Thyroid gland (tissue), 4 donors: ENCODE measurements around the gene CREBBP. TPM values are rescaled to one million over a fixed set of nuclear protein-coding genes. Genes with fewer than 3 reads are reported as not detected.
A peak's percentile ranks its signal among the peaks of the same experiment; 100 is the strongest.

Source experiments
- DNase-seq, 2 donors: peaks; one replicate each; pipeline ENCODE4 v3.0.0-alpha.2; 2019
- H3K27ac ChIP-seq, 3 donors: fragments of 200-600 bp; sonication (generic); 1 replicate in 2 of 3; 2 replicates in 1 of 3; pipeline ENCODE4 v1.5.1; 2016 to 2019; ENCODE audit warnings: mild to moderate bottlenecking in 1 of 3, moderate library complexity in 1 of 3
- H3K27me3 ChIP-seq: fragments of 200-600 bp; sonication (generic); one replicate; pipeline ENCODE4 v1.5.1; 2019
- H3K36me3 ChIP-seq, 2 donors: fragments of 200-600 bp; sonication (generic); one replicate each; pipeline ENCODE4 v1.5.1; 2016 to 2019
- H3K4me1 ChIP-seq, 2 donors: fragments of 200-600 bp; sonication (generic); one replicate each; pipeline ENCODE4 v1.5.1; 2017 to 2019
- H3K4me3 ChIP-seq, 3 donors: fragments of 200-600 bp; sonication (generic); replicated peaks in 1 of 3; 1 replicate in 2 of 3; 2 replicates in 1 of 3; pipeline ENCODE4 v1.5.1; 2016; ENCODE audit warnings: mild to moderate bottlenecking in 1 of 3
- H3K9me3 ChIP-seq: fragments of 200-600 bp; sonication (generic); one replicate; pipeline ENCODE4 v1.5.1; 2017
- CTCF ChIP-seq, 6 experiments: fragments of 200-600 bp in 3 of 6; fragments of 450-650 bp in 3 of 6; sonication (generic) in 3 of 6; IDR thresholded peaks; one replicate each; pipeline ENCODE4 v1.5.1; 2016 to 2019; ENCODE audit warnings: antibody characterized with exemption in 6 of 6, mild to moderate bottlenecking in 2 of 6, inconsistent platforms in 1 of 6, moderate library complexity in 1 of 6
- POLR2A ChIP-seq, 2 donors: fragments of 450-650 bp; IDR thresholded peaks; one replicate each; pipeline ENCODE4 v1.6.1; 2017; ENCODE audit warnings: antibody characterized with exemption in 2 of 2, mild to moderate bottlenecking in 2 of 2, moderate library complexity in 1 of 2
- WGBS, 2 donors: methylation state at CpG; one replicate each; pipeline ENCODE4 v1.1.5; 2017; 5-methylcytosine and 5-hydroxymethylcytosine counted together
- intact Hi-C: fragments of 100-400 bp; cut with DNase I; formaldehyde crosslinking; loops from one replicate; pipeline ENCODE4 v1.15.1; 2023
- total RNA-seq, 4 donors: library from RNA; depleted of rRNA; stranded (reverse); fragments of >200 nt; gene quantifications; one replicate each; pipeline ENCODE4 v1.2.3, GENCODE V29; 2016

The CREBBP gene
- total RNA-seq, 4 donors from 2014 or later, result 52.5 to 157 (median 75.9) TPM

GRCh38 chr16:3792472-3793012, 88.0 kb downstream of the CREBBP start:
- H3K9me3 ChIP-seq, result no peaks in the 10 kb centered on the region
- peaks cover 26 to 27% of the 10 kb centered on the region in 2 donors for H3K36me3 ChIP-seq
- 91 to 96% methylated on average over 12 of the region's 12 CpGs for WGBS, 2 donors
- no peak overlapping the region for H3K4me3 ChIP-seq
- DNase-seq, result no peak
- TF ChIP-seq CTCF (IDR thresholded peaks at IDR 0.05) (no peak), POLR2A (IDR thresholded peaks at IDR 0.05) (no peak)
- no peak overlapping the region for H3K27ac ChIP-seq
- intact Hi-C loops, result no loop called here
- peaks cover 20 to 27% of the 10 kb centered on the region in 2 donors for H3K4me1 ChIP-seq
- no peaks in the 10 kb centered on the region for H3K27me3 ChIP-seq

GRCh38 chr16:3791701-3792100, 88.8 kb downstream of the CREBBP start:
- Histone ChIP-seq H3K27me3 (no peaks in the 10 kb centered on the region), H3K4me3 (no peak overlapping the region), H3K27ac (no peak overlapping the region), H3K4me1 (peaks cover 16 to 23% of the 10 kb centered on the region in 2 donors), H3K9me3 (no peaks in the 10 kb centered on the region), H3K36me3 (peaks cover 26 to 27% of the 10 kb centered on the region in 2 donors)
- WGBS, 2 donors, result 94 to 96% methylated on average over 8 of the region's 8 CpGs
- DNase-seq, result no peak
- intact Hi-C loops, result no loop called here
- TF ChIP-seq POLR2A (IDR thresholded peaks at IDR 0.05), result no peak
- TF ChIP-seq CTCF (IDR thresholded peaks at IDR 0.05), result no peak

- Histone ChIP-seq H3K27me3 (no peaks in the 10 kb centered on the region), H3K36me3 (peaks cover 26 to 32% of the 10 kb centered on the region in 2 donors), H3K4me3 (no peak overlapping the region), H3K27ac (no peak overlapping the region), H3K4me1 (peaks cover 13 to 19% of the 10 kb centered on the region in 2 donors), H3K9me3 (no peaks in the 10 kb centered on the region)
- TF ChIP-seq CTCF (IDR thresholded peaks at IDR 0.05) (no peak), POLR2A (IDR thresholded peaks at IDR 0.05) (no peak)
- DNase-seq, result no peak
- intact Hi-C loops, result loop anchor here (10.0 kb wide), 1 partner anchor 95 kb away; no protein-coding TSS in a partner anchor
- WGBS, 2 donors, result 89 to 90% methylated on average over 8 of the region's 8 CpGs
Observed at GRCh38 chr16:3789375-3790099, 91.0 kb downstream of the CREBBP start.

- 77 to 78% methylated on average over 9 of the region's 9 CpGs for WGBS, 2 donors
- Histone ChIP-seq H3K36me3 (peaks cover 26 to 32% of the 10 kb centered on the region in 2 donors), H3K4me1 (peaks cover 9 to 14% of the 10 kb centered on the region in 2 donors), H3K9me3 (no peaks in the 10 kb centered on the region), H3K27ac (no peak overlapping the region), H3K4me3 (no peak overlapping the region), H3K27me3 (no peaks in the 10 kb centered on the region)
- intact Hi-C loops, result loop anchor here (10.0 kb wide), 1 partner anchor 94 kb away; no protein-coding TSS in a partner anchor
- TF ChIP-seq CTCF (IDR thresholded peaks at IDR 0.05) (no peak), POLR2A (IDR thresholded peaks at IDR 0.05) (no peak)
- DNase-seq, result peak; percentile 23 to 55
Observed at GRCh38 chr16:3788711-3789374, 91.7 kb downstream of the CREBBP start.
